GM12874 (cell line): ENCODE results near the gene TRIM52.

ENCODE experiments used
- CTCF ChIP-seq: IDR thresholded peaks from 2 replicates; pipeline ENCODE4 v1.5.1; 2011; ENCODE audit warnings: low read depth, mild to moderate bottlenecking, control low read depth, low read length, moderate library complexity; ENCODE audit not compliant: insufficient read depth

The TRIM52 gene

GRCh38 chr5:181243018-181243563 is 17.9 kb downstream of the TRIM52 start:
- no peak for TF ChIP-seq CTCF

- no peak for TF ChIP-seq CTCF
Measured at GRCh38 chr5:181242031-181242451, 18.9 kb downstream of the TRIM52 start.

- TF ChIP-seq CTCF, result no peak
Measured at GRCh38 chr5:181241393-181241975, 19.5 kb downstream of the TRIM52 start.

- TF ChIP-seq CTCF, result no peak
Measured at GRCh38 chr5:181239062-181239663, 21.8 kb downstream of the TRIM52 start.

GRCh38 chr5:181237729-181238385 is 23.1 kb downstream of the TRIM52 start:
- no peak for TF ChIP-seq CTCF

- no peak for TF ChIP-seq CTCF
Measured at GRCh38 chr5:181236954-181237641, 23.8 kb downstream of the TRIM52 start.

GRCh38 chr5:181236471-181236870 is 24.5 kb downstream of the TRIM52 start:
- no peak for TF ChIP-seq CTCF
